K562 (cell line): ENCODE measurements around the gene OXSR1. TPM values are rescaled to one million over a fixed set of nuclear protein-coding genes. Genes with fewer than 3 reads are reported as not detected.
A peak's percentile ranks its signal among the peaks of the same experiment; 100 is the strongest.

Experiments used
- ATAC-seq: fragments of 200-7000 bp; cut with Tn5 transposase; 3 replicates; pipeline ENCODE4 v1.9.1; 2020; ENCODE audit warnings: moderate library complexity
- BruUV-seq: library from RNA; stranded (reverse); fragments of 400-500 nt; replicated peaks from 2 replicates; lab custom pipeline; 2021; lab: Mats Ljungman, UMichigan
- CTCF ChIA-PET: fragments of 300-600 bp; formaldehyde crosslinking; extraction: SDS; loops from one replicate; lab custom pipeline; 2021; ENCODE audit warnings: low intra/inter-chr PET ratio; lab: Yijun Ruan, JAX
- POLR2A ChIA-PET: fragments of 300-600, 350-650 bp; sonication (Branson Sonifier 250); formaldehyde crosslinking; extraction: SDS; loops from one replicate; lab custom pipeline; 2021; ENCODE audit warnings: antibody characterized with exemption, inconsistent platforms; lab: Yijun Ruan, JAX
- DNase-seq, 4 experiments: peaks; one replicate each; pipeline versions ENCODE4 v3.0.0 to v3.0.0-alpha.2; 2011 to 2018; ENCODE audit warnings: low spot score in 3 of 4, mixed read lengths in 3 of 4; ENCODE audit errors: extremely low read depth in 1 of 4
- FAIRE-seq: peaks from 2 replicates; lab custom pipeline; 2011; peaks lifted over from hg19 to GRCh38; lab: Jason Lieb, UNC
- H2AFZ ChIP-seq: 2 replicates; pipeline ENCODE4 v1.6.0; 2011; ENCODE audit warnings: low read depth, low read length, control low read depth, inconsistent platforms
- H3K27ac ChIP-seq: fragments of 200-600 bp; 3 replicates; pipeline ENCODE4 v1.8.0; 2011; ENCODE audit warnings: low read depth, mild to moderate bottlenecking, control low read depth, inconsistent platforms, low read length, moderate library complexity, mixed read lengths; ENCODE audit errors: extremely low read depth
- H3K27me3 ChIP-seq, 2 experiments: fragments of 300-600 bp in 1 of 2; 2 replicates in 1 of 2; 3 replicates in 1 of 2; pipeline versions ENCODE4 v1.6.0 to v1.8.0; 2011; ENCODE audit warnings: inconsistent platforms in 2 of 2, low read length in 2 of 2, mild to moderate bottlenecking in 1 of 2, mixed read lengths in 1 of 2, moderate library complexity in 1 of 2; ENCODE audit not compliant: control insufficient read depth in 2 of 2, insufficient read depth in 2 of 2
- H3K36me3 ChIP-seq: fragments of 300-600 bp; 3 replicates; pipeline ENCODE4 v1.8.0; 2011; ENCODE audit warnings: mild to moderate bottlenecking, low read length, inconsistent platforms; ENCODE audit not compliant: control insufficient read depth, insufficient read depth
- H3K4me1 ChIP-seq, 2 experiments: fragments of 200-600 bp in 1 of 2; replicated peaks in 1 of 2; 2 replicates in 1 of 2; 3 replicates in 1 of 2; pipeline versions ENCODE4 v1.5.1 to v1.8.0; 2011; ENCODE audit warnings: inconsistent platforms in 2 of 2, low read length in 2 of 2, mild to moderate bottlenecking in 1 of 2, mixed read lengths in 1 of 2, moderate library complexity in 1 of 2; ENCODE audit not compliant: control insufficient read depth in 2 of 2, insufficient read depth in 2 of 2
- H3K4me2 ChIP-seq: 2 replicates; pipeline ENCODE4 v1.6.1; 2011; ENCODE audit warnings: low read length, control low read depth, inconsistent platforms, mixed read lengths; ENCODE audit not compliant: insufficient read depth
- H3K4me3 ChIP-seq: fragments of 200-600 bp; sonication (generic), shearing (Covaris generic); 2 replicates; pipeline ENCODE4 v1.5.1; 2016; ENCODE audit warnings: control low read depth, inconsistent platforms
- H3K79me2 ChIP-seq: fragments of 200-600 bp; 3 replicates; pipeline ENCODE4 v1.8.0; 2011; ENCODE audit warnings: low read length, inconsistent platforms; ENCODE audit not compliant: control insufficient read depth, insufficient read depth
- H3K9ac ChIP-seq, 2 experiments: 2 replicates each; pipeline versions ENCODE4 v1.6.0 to v1.6.1; 2011; ENCODE audit warnings: low read depth in 2 of 2, low read length in 2 of 2, control low read depth in 1 of 2, inconsistent platforms in 1 of 2, mild to moderate bottlenecking in 1 of 2, mixed read lengths in 1 of 2; ENCODE audit not compliant: insufficient read depth in 1 of 2
- H3K9me1 ChIP-seq: one replicate; pipeline ENCODE4 v1.6.0; 2011; ENCODE audit warnings: inconsistent platforms, mild to moderate bottlenecking, low read length, moderate library complexity; ENCODE audit not compliant: control insufficient read depth, insufficient read depth
- H3K9me3 ChIP-seq: replicated peaks from 2 replicates; pipeline ENCODE4 v1.5.1; 2011; ENCODE audit warnings: low read depth, low read length, inconsistent platforms; ENCODE audit not compliant: control insufficient read depth, insufficient read depth
- H4K20me1 ChIP-seq: replicated peaks from 2 replicates; pipeline ENCODE4 v1.6.1; 2011; ENCODE audit warnings: low read length, inconsistent platforms, mixed read lengths; ENCODE audit not compliant: control insufficient read depth, insufficient read depth
- MCM5 ChIP-seq: fragments of 450-650 bp; IDR thresholded peaks from 2 replicates; pipeline ENCODE4 v1.6.1; 2016; ENCODE audit warnings: low read depth
- ZNF121 ChIP-seq: sonication (generic); formaldehyde crosslinking; conservative IDR thresholded peaks from 2 replicates; pipeline ENCODE4 v1.8.0; 2022; ENCODE audit warnings: missing genetic modification reagents
- ZNF592 ChIP-seq: fragments of 450-650 bp; IDR thresholded peaks from 2 replicates; pipeline ENCODE4 v1.6.1; 2017; ENCODE audit warnings: antibody characterized with exemption, mild to moderate bottlenecking
- WGBS: fragments of 100-300 bp; shearing (Covaris generic); methylation state at CpG from one replicate; pipeline ENCODE4 v1.1.6; 2016; ENCODE audit warnings: low coverage, mixed read lengths; ENCODE audit not compliant: insufficient coverage; ENCODE audit errors: missing lambda C conversion rate; 5-methylcytosine and 5-hydroxymethylcytosine counted together
- in situ Hi-C: fragments of 300-500 bp; cut with MboI; formaldehyde crosslinking; loops from 4 replicates; pipeline ENCODE4 v1.15.0; 2018; ENCODE audit warnings: inconsistent platforms, mixed read lengths
- intact Hi-C: fragments of 100-400 bp; cut with micrococcal nuclease; formaldehyde crosslinking; loops from 2 replicates; pipeline ENCODE4 v1.14.2; 2022
- polyA plus RNA-seq, 8 experiments: library from polyadenylated mRNA; depleted of rRNA in 4 of 8; stranded (reverse) in 5 of 8; unstranded in 3 of 8; fragments of >200 nt; fragmentation: Nextera tagmentation in 2 of 8; fragmentation: Illumina TruSeq in 1 of 8; extraction: Ambion mirVana in 2 of 8; extraction: Trizol in 1 of 8; gene quantifications; 2 replicates each; pipeline versions ENCODE4 v1.2.1 to v1.2.3, GENCODE V29; 2011 to 2014; ENCODE audit warnings: inconsistent platforms in 1 of 8, missing spikeins in 1 of 8
- total RNA-seq, 7 experiments: library from RNA; depleted of rRNA in 6 of 7; stranded (reverse); fragments of >200 nt in 6 of 7; fragmentation: Illumina TruSeq in 2 of 7; extraction: Trizol in 2 of 7; gene quantifications; 2 replicates each; pipeline versions ENCODE4 v1.2.1 to v1.2.3, GENCODE V29; 2011 to 2021; ENCODE audit warnings: low replicate concordance in 1 of 7

OXSR1 gene
- total and polyA plus RNA-seq, 9 of the 15 experiments (the other 6 are each of a cell fraction or from before 2014, with no cell fraction given), result 15.7 to 87.6 (median 48.7) TPM

GRCh38 chr3:38214560-38214959 is 49.2 kb downstream of the OXSR1 start:
- no TSS peak for BruUV-seq
- ATAC-seq, result peak; percentile 31; the same call in 2 of the 3 replicates
- in situ Hi-C loops, result no loop called here
- no peak for TF ChIP-seq MCM5
- TF ChIP-seq, all 486 proteins: peak for 0
- no peak overlapping the region for H3K9ac ChIP-seq
- H4K20me1 ChIP-seq, result peaks cover 4% of the 10 kb centered on the region; the same call in 1 of the 2 replicates
- peaks cover 26% of the 10 kb centered on the region; the same call in 2 of the 3 replicates for H3K36me3 ChIP-seq
- 78% methylated on average over 2 of the region's 2 CpGs for WGBS
- H3K4me1 ChIP-seq, result no peaks in the 10 kb centered on the region
- no peak overlapping the region for H3K4me2 ChIP-seq
- no peaks in the 10 kb centered on the region for H3K9me1 ChIP-seq
- no peak overlapping the region for H3K27ac ChIP-seq
- no peaks in the 10 kb centered on the region for H3K9me3 ChIP-seq
- POLR2A ChIA-PET, result interaction anchor here (0.7 kb wide), 1 partner anchor 9 kb away, joined by 3 read pairs; no protein-coding TSS in a partner anchor
- no peak overlapping the region for H3K4me3 ChIP-seq
- H2AFZ ChIP-seq, result no peak overlapping the region
- no peaks in the 10 kb centered on the region for H3K27me3 ChIP-seq
- intact Hi-C loops, result no loop called here
- H3K79me2 ChIP-seq, result peaks cover 54% of the 10 kb centered on the region
- CTCF ChIA-PET, result no interaction called here
- no peak for DNase-seq
- no peak for FAIRE-seq

- TF ChIP-seq ZNF121 (CRISPR knock-in tag), result peak; percentile 25; the same call in 1 of the 2 replicates
- no peak for TF ChIP-seq ZNF592
- peaks cover 2% of the 10 kb centered on the region for H3K9me1 ChIP-seq
- BruUV-seq, result no TSS peak
- no peak overlapping the region for H3K4me3 ChIP-seq
- no peak overlapping the region for H2AFZ ChIP-seq
- no peak for DNase-seq
- H3K4me2 ChIP-seq, result no peak overlapping the region
- H3K9me3 ChIP-seq, result no peaks in the 10 kb centered on the region
- no peaks in the 10 kb centered on the region for H3K27me3 ChIP-seq
- peaks cover 16% of the 10 kb centered on the region for H3K79me2 ChIP-seq
- intact Hi-C loops (loop anchor here (10.0 kb wide), 1 partner anchor 85 kb away; the partner anchor contains the start of genes ACAA1 and MYD88), in situ Hi-C loops (no loop called here)
- CTCF ChIA-PET, result no interaction called here
- H3K36me3 ChIP-seq, result peaks cover 46% of the 10 kb centered on the region
- H4K20me1 ChIP-seq, result peaks cover 8% of the 10 kb centered on the region
- 89% methylated on average over 3 of the region's 3 CpGs for WGBS
- peaks cover 4 to 8% of the 10 kb centered on the region in 2 experiments; a peak in 4 of 5 replicates for H3K4me1 ChIP-seq
- POLR2A ChIA-PET, result interaction anchor here (1.0 to 1.3 kb wide), 3 partner anchors 9 to 17 kb away, joined by 3 to 7 read pairs (median 3); no protein-coding TSS in a partner anchor
- H3K27ac ChIP-seq, result no peak overlapping the region
- no peak for FAIRE-seq
- H3K9ac ChIP-seq, result no peak overlapping the region
- no peak for ATAC-seq
Observed at GRCh38 chr3:38219609-38220197, 54.4 kb downstream of the OXSR1 start.
